Kidney epithelial cell (primary cell): ENCODE measurements around the gene MCM3. TPM values are rescaled to one million over a fixed set of nuclear protein-coding genes. Genes with fewer than 3 reads are reported as not detected.
A peak's percentile ranks its signal among the peaks of the same experiment; 100 is the strongest.

Experiments used
- DNase-seq: peaks from one replicate; pipeline ENCODE4 v3.0.0-alpha.2; 2010; ENCODE audit warnings: low read depth
- H3K27me3 ChIP-seq: 2 replicates; pipeline ENCODE4 v1.6.0; 2011; ENCODE audit warnings: low read length; ENCODE audit not compliant: control insufficient read depth, insufficient read depth
- H3K36me3 ChIP-seq: 2 replicates; pipeline ENCODE4 v1.5.1; 2011; ENCODE audit warnings: low read length; ENCODE audit not compliant: control insufficient read depth, insufficient read depth
- H3K4me3 ChIP-seq: 2 replicates; pipeline ENCODE4 v1.5.1; 2011; ENCODE audit warnings: low read depth, mild to moderate bottlenecking, control low read depth, low read length
- CTCF ChIP-seq: IDR thresholded peaks from 2 replicates; pipeline ENCODE4 v1.5.1; 2011; ENCODE audit warnings: mild to moderate bottlenecking, moderate library complexity, low read length, control low read depth, inconsistent platforms; ENCODE audit not compliant: insufficient read depth, poor library complexity, severe bottlenecking
- total RNA-seq: library from RNA; depleted of rRNA; stranded (reverse); fragments of >200 nt; gene quantifications from 2 replicates; pipeline ENCODE4 v1.2.3, GENCODE V29; 2015

MCM3 gene
- total RNA-seq, 1 donor from 2014 or later = 37.1 TPM

- no peak overlapping the region for H3K4me3 ChIP-seq
- DNase-seq = no peak
- H3K36me3 ChIP-seq = no peaks in the 10 kb centered on the region
- H3K27me3 ChIP-seq = no peaks in the 10 kb centered on the region
- TF ChIP-seq CTCF = no peak
Observed at GRCh38 chr6:52328303-52328662, 43.7 kb upstream of the MCM3 start.

- DNase-seq = no peak
- Histone ChIP-seq H3K4me3 (no peak overlapping the region), H3K36me3 (no peaks in the 10 kb centered on the region), H3K27me3 (no peaks in the 10 kb centered on the region)
- no peak for TF ChIP-seq CTCF
Observed at GRCh38 chr6:52326540-52327364, 42.2 kb upstream of the MCM3 start.

- no peak overlapping the region for H3K4me3 ChIP-seq
- TF ChIP-seq CTCF = no peak
- DNase-seq = no peak
- H3K36me3 ChIP-seq = no peaks in the 10 kb centered on the region
- H3K27me3 ChIP-seq = no peaks in the 10 kb centered on the region
Observed at GRCh38 chr6:52325695-52326471, 41.3 kb upstream of the MCM3 start.

- no peak for DNase-seq
- H3K36me3 ChIP-seq = no peaks in the 10 kb centered on the region
- no peak overlapping the region for H3K4me3 ChIP-seq
- H3K27me3 ChIP-seq = no peaks in the 10 kb centered on the region
- no peak for TF ChIP-seq CTCF
Observed at GRCh38 chr6:52324189-52324588, 39.6 kb upstream of the MCM3 start.

- H3K27me3 ChIP-seq = no peaks in the 10 kb centered on the region
- DNase-seq = peak; percentile 21
- no peak for TF ChIP-seq CTCF
- no peak overlapping the region for H3K4me3 ChIP-seq
- no peaks in the 10 kb centered on the region for H3K36me3 ChIP-seq
Observed at GRCh38 chr6:52317841-52318581, 33.5 kb upstream of the MCM3 start.
